HG03457 (cell line): Measurements from ENCODE around the gene STOML2.
"Not testable (repeated sequence)": the region's sequence is repeated elsewhere in the genome, so short reads cannot be mapped to it uniquely, and the experiment has no call there.

ENCODE experiments used
- ATAC-seq: cut with Tn5 transposase; IDR thresholded peaks from one replicate; pipeline ENCODE4 v1.9.1; 2021; ENCODE audit warnings: moderate number of reproducible peaks; ENCODE audit not compliant: unreplicated experiment

STOML2 gene, protein sequence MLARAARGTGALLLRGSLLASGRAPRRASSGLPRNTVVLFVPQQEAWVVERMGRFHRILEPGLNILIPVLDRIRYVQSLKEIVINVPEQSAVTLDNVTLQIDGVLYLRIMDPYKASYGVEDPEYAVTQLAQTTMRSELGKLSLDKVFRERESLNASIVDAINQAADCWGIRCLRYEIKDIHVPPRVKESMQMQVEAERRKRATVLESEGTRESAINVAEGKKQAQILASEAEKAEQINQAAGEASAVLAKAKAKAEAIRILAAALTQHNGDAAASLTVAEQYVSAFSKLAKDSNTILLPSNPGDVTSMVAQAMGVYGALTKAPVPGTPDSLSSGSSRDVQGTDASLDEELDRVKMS

DNA sequence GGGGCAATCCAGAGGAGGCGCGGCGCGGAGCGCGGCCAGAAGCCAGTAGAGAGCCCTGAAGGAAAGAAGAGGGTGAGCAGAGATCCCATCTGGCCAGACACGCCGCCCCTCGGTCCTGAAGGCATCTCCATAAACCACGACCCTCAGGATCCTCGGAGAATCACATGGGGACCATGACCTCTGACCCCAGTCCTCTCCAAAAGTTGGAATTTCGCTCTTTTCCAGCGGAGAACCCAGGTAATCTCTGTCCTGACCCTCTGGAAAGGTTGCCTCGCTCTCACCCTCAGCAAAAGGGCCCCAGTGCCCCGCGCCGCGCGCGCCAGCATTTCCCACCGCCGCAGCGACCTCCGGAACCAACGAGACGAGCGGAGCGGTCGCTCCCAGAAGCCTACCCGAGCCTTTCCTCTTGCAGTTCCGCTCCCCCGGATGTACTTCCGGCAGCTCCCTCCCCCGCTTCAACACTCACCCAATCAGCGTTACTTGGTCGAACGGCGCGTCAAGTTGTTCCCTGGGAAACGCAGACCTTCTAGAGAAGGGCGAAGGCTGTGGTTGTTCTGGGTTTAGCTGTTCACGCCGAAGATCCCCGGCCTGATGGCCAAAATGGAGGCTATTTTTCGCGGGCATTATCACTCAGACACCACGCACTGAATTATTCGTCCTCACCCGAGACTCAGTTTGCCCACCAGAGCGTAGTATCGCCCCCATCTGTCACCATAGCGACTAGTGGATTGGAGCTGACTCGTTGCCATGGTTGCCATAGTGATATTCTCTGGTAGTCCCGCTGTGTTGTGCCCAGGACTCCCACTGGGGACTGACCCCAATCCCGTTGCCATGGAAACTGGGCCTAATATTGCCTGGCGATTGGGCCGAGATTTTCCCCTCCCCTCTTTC, at the start of gene STOML2:
TSS of gene STOML2 (minus strand) at position 363 of the 891 bp plus-strand sequence. CDS start at position 326, 37 bp downstream.
- peak; percentile 69 for ATAC-seq

DNA sequence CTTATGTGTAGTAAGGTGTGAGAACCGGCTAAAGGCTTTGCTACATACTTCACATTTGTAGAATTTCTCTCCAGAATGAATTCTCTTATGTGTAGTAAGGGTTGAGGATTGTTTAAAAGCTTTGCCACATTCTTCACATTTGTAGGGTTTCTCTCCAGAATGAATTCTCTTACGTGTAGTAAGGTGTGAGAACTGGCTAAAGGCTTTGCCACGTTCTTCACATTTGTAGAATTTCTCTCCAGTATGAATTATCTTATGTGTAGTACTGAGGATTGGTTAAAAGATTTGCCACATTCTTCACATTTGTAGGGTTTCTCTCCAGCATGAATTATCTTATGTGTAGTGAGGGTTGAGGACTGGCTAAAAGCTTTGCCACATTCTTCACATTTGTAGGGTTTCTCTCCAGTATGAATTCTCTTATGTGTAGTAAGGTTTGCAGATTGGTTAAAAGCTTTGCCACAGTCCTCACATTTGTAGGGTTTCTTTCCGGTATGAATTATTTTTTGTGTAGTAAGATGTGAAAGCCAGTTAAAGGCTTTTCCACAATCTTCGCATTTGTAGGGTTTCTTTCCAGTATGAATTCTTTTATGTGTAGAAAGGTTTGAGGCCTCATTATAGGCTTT, 45.1 kb upstream of the STOML2 start:
- ATAC-seq = not testable (repeated sequence)

DNA sequence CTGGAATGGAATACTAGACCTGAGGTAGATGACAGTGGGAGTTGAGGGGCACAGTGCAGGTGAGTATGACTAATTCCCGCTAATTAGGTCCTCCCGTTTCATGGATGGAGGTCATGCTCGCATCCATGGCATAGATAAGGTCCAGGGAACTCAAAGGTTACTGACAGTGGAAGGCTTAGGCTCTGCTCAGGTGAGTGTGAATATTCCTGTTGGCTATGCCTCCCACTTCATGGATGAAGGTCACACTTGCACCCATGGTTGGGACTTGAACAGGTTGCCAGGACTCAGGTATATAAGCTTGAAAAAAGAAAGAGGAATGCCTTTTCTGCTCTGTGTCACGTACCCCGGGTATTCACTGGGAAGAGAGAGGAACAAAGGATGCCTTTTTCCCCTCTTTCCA, 39.1 kb upstream of the STOML2 start:
- ATAC-seq = no peak

DNA sequence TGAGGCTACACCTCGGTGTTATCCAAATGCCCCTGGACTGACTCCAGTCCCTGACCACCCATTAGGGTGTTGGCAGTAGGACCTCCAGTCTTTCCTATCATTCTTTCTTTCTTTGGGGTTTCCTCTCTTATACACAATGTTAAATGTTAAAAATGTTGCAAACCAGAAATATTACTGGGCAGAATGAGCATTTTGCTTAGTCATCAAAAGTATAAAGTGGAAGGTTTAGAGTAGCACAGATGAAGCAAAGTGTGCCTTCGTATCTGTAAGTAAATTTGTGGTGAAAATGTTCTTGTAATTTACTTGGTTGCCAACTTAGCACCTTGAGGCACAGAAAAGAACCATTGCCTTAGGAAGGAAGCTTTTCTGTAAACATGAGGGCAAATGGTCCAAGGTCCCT, 37.2 kb upstream of the STOML2 start:
- ATAC-seq = no peak

DNA sequence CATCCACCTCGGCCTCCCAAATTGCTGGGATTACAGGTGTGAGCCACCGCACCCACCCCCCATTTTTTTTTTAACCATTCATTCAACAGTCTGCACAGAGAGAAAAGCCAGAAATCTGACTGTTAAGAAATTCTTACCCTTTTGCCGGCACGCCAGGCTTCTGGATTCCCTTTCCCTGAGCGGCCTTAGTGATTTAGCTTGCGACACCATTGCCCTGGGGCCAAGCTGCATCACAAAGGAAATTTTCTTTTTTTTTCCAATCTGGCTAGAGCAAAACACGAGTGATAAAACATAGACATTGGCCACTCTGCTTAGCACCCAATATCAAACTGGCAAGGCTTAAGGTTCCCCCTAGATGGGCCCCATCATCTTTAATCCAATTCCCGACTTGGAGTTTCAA, 33.9 kb upstream of the STOML2 start:
- no peak for ATAC-seq

DNA sequence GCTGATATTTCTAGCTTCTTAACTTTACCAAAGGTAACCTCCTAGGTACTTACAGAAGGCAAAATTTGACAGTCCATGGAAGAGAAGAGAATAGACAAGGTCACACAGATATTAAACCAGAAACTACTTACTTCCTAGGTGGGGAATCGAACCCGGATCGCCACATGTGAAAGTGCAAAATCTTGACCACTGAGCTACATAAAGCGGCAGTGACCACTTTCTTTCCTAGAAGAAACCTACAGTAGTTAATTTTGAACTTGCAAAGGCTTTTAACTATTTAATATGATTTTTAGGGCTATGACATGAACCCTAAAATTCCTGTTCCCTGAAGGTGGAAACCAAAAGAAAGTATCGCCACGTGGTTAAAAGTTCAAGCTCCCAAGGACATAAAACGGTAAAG, 33.1 kb upstream of the STOML2 start:
- no peak for ATAC-seq

DNA sequence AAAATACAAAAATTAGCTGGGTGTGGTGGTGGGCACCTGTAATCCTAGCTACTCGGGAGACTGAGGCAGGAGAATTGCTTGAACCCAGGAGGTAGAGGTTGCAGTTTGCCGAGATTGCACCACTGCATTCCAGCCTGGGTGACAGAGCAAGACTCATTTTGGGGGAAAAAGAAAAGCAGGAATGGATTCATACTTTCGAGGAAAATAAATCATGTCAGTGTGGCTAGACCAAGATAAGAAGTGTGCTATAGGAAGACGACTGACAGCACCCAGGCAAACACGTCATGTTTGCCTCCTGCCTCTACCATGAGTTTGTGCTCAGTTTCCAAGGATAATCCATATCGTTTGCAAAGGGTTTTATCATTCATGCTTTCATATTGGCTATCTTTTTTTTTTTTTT, 32.0 kb upstream of the STOML2 start:
- ATAC-seq = no peak

DNA sequence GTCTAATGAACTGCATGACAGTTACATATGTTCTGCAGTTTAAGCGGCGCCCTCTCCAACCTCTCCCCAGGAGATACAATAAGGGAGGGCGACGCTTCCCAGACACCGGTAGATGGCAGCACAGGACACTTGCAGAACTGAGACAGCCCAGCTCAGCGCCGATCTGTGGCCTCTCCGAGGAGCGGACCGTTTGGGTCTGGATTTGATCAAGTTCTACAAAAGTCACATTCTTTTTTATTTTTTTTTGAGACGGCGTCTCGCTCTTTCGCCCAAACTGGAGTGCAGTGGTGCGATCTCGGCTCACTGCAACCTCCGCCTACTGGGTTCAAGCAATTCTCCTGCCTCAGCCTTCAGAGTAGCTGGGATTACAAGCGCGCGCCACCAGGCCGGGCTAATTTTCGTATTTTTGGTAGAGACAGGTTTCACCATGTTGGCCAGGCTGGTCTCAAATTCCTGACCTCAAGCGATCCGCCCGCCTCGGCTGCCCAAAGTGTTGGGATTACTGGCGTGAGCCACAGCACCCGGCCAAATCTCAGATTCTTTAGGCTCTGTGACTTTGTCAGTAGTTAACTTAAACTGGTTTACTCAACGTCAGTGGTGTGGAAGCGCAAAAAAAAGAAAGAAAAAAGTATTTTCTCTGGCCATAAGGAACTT, 14.1 kb upstream of the STOML2 start:
- ATAC-seq = peak; percentile 39

DNA sequence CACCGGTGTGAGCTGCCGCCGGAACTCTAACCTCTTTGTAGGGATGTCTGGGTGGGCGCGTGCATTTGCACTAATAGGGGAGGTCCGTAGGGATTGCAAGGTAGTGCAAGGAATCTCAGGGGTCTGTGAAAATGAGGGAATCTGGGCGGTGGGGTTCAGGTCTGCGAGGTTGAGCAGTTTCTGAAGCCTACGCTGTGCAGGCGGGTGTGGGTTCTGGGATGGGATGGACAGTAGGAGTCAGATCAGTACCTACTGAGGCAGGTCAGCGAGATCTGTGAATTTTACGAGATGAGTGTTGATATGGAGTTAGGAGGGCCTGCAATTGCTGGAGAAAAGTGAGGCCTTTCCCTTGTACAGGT, 13.6 kb upstream of the STOML2 start:
- no peak for ATAC-seq

DNA sequence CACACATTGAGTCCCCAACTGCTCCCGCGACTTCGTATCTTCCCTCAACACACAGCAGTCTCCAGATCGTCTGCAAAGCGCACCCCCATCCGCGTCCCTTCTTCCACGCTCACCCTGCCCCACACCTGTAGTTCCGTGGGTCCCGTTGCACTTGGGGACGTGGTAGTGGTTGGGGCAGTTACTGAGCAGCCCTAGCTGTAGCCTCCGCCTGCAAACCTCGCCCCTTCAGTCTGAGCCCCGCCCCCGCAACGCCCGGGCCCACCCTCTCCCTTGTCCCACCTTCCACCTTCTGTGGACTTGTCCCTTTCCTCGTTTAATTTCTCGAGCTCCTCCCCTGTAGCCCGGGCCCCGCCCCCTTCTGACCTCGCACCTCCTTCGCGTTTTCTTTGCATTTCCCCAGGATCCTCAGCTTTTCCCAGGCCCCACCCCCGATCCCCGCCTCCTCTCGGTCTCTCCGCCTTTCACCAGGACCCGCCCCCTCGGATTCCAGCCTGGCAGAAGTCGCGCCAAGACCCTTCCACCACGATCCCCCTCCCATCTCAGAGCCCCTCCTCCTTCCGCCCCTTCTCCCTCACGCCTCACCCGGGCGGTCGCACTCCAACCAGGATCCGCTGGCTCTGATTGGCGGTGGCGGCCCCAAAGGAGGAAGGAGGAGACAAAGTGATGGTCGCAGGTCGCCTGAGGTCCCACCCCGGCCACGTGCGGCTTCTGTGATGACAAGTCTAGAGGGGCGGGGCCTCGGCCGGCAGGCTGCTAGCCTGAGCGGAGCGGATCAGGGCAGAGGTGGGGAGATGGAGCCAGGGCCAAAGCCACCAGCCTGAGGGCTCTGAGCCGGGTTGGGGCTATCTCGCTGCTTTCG, 13.0 kb upstream of the STOML2 start, which contains the start of gene ATOSB:
TSS of gene ATOSB (minus strand) at position 183 of the 859 bp plus-strand sequence. CDS start 7,588 bp downstream, outside the sequence.
- ATAC-seq = peak; percentile 50

DNA sequence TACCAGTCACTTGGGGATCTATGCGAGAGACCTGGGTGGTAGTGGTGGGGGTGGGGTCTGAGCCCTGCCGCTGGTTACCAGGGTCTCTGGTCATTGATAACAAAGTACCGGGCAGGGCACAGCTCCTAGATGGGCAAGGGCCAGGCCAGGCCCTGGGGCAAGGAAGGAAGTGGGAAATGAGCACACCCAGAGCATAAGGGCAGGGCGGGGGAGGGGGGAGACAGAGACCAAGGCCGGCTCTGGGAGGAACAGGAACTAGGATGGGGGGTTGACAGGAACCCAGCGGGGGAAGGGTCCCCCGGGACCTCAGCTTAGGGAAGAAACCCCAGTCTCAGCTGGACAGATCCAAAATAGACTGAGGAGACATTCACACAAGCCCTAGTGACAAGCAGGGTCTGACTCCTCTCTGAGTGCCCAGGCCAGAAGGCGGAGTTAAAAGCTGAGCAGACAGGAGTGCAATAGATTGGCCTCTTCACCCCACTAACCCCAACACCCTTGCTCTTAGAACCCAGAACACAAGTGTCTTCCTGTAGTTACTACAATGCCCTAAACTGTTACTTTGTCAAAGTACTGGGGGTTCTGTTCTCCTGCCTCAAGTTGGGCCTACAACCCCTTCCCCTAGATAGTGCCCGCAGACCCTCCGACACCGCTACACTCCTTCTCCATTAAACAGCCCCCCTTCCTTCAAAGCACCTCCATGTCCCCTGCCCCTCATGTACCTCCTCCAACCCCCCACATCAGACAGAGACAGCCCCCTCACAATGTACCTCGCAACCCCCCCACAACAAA, 12.1 kb upstream of the STOML2 start:
- no peak for ATAC-seq

DNA sequence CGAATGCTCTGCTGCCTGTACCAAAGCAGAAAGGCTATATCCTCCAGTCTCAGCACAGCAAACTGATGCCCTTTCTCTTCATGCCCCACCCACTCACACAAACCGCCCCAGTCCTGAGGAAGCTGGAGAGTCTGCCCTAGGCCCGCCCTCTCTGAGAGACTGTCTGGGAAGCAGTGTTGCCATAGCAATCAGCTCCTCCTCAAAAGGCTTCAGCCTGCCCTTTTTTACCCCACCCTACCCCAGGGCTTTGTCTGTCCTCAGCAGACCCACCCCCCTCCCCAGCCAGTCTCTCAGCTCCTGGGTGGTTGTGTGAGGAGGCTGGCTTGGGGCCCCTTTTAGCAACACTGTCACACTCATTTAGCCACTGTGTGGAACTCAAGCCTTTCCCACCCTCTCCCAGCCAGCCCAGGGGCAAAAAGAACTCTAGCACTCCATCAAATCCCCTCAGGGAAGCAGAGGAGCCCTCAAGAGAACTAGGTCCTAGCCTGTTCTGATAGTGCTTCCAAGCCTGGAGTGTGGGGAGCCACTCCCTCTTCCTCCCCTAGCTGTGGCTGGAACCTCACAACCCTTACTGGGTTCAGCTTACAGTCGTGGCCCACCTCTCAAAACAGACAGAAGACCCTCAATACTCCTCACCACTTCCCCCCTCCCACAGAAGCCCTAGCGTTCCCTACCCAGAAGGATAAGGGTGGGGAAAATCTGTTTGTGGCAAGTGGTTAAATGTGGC, 11.3 kb upstream of the STOML2 start:
- no peak for ATAC-seq

DNA sequence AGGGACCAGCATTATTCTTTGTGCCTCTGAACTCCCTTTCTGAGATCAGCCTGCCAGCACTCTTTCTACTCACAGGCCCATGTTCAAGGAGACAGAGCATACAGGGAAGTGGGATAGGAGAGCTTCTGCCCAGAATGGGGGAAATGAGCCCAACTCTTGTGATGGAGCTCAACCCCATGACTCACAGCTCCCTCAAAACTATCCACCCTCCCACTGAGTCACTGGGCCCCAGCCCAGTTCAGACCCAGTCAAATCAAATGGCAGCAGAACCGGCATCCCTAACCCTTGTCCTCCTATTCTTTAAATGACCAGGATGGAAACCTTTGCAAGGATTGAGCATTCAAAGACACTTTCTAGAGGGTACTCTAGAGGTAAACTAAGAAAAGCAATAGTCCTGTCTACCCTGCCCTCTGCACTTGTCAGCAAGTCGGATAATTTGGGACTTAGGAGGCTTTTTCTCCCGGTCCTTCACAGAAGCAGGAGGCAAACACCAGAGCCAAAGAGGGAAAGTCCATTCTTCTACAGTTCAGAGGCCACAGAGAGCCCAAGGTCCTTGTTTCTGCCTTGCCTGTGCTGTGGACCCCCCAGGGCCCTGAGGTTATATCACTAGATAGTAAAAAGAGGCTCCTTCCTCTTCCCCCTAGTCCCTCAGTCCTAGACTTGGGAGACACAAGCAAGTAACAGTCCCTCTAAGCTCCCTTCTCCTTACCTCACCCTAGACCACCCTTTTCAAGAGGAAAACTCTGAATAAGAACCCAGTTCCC, 9.5 kb upstream of the STOML2 start:
- no peak for ATAC-seq

DNA sequence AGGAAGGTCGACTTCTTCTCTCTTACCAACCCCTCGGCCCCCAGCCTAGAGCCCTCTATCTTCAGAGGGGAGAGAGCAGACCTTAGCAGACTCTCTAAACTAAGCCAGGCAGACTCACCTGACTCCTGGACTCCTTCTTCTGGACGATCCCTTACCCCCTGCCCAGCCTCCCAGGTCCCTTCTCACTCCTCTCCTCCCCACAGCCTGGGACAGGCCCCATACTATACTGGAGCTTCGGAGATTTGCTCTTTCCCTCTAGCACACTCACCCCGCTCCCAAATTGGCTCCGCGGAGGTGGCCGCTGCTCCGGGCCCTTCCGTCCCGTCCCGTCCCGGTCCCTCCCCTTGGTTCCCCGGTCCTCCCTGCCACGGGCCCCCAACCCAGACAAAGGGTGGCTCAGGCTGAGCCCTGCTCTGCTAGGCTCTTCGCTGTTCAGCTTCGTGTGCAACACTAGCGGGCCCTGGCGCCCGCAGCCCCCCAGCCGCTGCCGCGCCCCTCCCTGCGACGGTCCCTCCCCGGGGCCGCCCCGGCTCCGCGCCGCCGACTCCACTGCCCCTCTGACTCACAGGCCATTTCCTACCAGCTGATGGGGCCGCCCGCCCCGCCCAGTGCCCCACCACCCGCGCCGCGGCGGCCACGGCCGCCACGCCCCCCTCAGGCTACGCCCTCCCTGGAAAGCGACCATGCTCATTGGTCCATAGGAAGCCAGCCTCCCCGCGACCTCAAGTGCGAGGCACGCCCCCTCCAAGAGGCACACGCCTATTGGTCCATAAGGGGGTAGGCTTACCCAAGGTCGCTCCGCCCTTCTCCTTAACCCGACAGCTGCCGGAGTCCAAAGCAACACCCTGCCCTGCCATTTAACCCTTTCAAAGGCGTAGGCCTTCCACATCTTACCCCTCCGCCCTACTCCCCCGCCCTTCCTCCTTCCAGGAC, 8.3 kb upstream of the STOML2 start:
- ATAC-seq = peak; percentile 66

DNA sequence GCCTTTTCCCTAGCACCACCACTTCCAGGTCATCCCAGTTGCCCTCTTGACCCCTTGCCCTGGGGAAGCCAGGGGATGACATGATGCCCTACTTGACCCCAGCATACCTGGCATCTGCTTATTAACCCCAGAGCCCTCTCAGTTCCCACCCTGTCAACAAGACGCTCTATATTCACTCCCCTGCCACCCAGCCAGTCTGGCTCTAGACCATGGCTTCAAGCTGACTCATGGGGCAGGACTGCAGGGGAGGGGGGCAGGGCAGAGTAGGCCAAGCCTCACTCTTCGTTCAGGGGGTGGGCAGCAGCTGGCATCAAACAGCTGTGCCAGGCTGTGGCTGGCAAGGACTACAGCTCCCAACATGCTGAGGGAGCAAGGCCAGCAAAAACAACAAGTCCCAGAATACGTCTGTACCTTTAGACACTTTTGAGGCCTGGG, 7.4 kb upstream of the STOML2 start:
- ATAC-seq = no peak

DNA sequence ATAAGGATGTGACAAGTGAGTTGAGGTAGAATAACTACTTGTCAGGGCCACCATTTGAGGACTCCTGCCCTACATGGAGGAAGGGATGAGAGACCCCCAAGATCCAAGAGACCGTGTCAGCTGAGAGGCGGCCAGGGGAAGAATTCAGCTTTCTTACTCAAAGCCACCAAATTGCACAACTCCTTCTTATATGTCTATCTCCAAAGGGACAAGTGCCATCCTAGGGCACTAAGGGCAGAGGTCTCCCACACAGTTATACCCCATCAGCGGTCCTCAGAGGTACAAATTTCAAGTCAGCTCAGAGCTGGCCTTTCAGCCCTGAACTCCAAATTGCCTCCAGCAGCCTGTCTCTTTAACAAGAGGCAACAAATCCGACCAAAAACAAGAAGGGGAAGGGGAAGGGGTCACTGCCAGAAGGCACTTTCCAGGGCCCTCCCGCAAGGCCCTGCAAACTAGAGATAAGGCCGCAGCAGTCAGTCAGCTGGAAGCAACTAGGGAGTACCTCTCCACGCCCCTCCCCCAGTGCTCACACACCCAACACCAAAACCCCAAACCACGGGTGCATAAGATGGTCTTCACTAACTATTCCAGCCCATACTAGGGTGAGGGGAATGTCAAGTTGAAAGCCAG, 6.1 kb upstream of the STOML2 start:
- no peak for ATAC-seq
